ENCODE measurements around the gene MACROD2. TPM values are rescaled to one million over a fixed set of nuclear protein-coding genes. Genes with fewer than 3 reads are reported as not detected.

Gene MACROD2
- total and polyA plus RNA-seq, 4 donors: 0.66 to 10.5 (median 3.3) TPM

- no peak for TF ChIP-seq FOXA2 (IDR thresholded peaks at IDR 0.05)
- no peak for TF ChIP-seq ZBTB33 (IDR thresholded peaks at IDR 0.05)
- TF ChIP-seq ATF3 (IDR thresholded peaks at IDR 0.05): no peak
- TF ChIP-seq HNF4A (conservative IDR thresholded peaks at IDR 0.05): no peak
- TF ChIP-seq CTCF (IDR thresholded peaks at IDR 0.05; ENCODE audit: low read depth, low read length, missing input control): no peak
- no peak for DNase-seq (ENCODE audit: low spot score)
- Histone ChIP-seq H3K27ac (ENCODE audit: low read depth in 1 of 2, low read length in 2 of 2) (no peak overlapping the region), H3K36me3 (ENCODE audit: control insufficient read depth in 4 of 4, insufficient read depth in 3 of 4, low read depth in 1 of 4, low read length in 3 of 4) (no peaks in the 10 kb centered on the region), H3K27me3 (ENCODE audit: control insufficient read depth in 4 of 4, insufficient read depth in 4 of 4, low read length in 3 of 4) (no peaks in the 10 kb centered on the region), H3K9me3 (ENCODE audit: control insufficient read depth in 4 of 4, low read length in 3 of 4) (no peaks in the 10 kb centered on the region), H3K4me3 (ENCODE audit: low read depth in 1 of 3, low read length in 3 of 3) (no peak overlapping the region), H3K4me1 (ENCODE audit: control insufficient read depth in 4 of 4, insufficient read depth in 4 of 4, low read length in 3 of 4) (no peaks in the 10 kb centered on the region), H3K9ac (ENCODE audit: low read depth in 1 of 2, low read length in 2 of 2) (no peak overlapping the region)
- WGBS: 86% methylated on average over 6 of the region's 6 CpGs
Measured at GRCh38 chr20:14913896-14914620, 918.7 kb downstream of the MACROD2 start.

GRCh38 chr20:14914633-14915032 is 919.3 kb downstream of the MACROD2 start:
- Histone ChIP-seq H3K4me3 (ENCODE audit: low read depth in 1 of 3, low read length in 3 of 3) (no peak overlapping the region), H3K27me3 (ENCODE audit: control insufficient read depth in 4 of 4, insufficient read depth in 4 of 4, low read length in 3 of 4) (no peaks in the 10 kb centered on the region), H3K9ac (ENCODE audit: low read depth in 1 of 2, low read length in 2 of 2) (no peak overlapping the region), H3K4me1 (ENCODE audit: control insufficient read depth in 4 of 4, insufficient read depth in 4 of 4, low read length in 3 of 4) (no peaks in the 10 kb centered on the region), H3K27ac (ENCODE audit: low read depth in 1 of 2, low read length in 2 of 2) (no peak overlapping the region), H3K9me3 (ENCODE audit: control insufficient read depth in 4 of 4, low read length in 3 of 4) (no peaks in the 10 kb centered on the region), H3K36me3 (ENCODE audit: control insufficient read depth in 4 of 4, insufficient read depth in 3 of 4, low read depth in 1 of 4, low read length in 3 of 4) (no peaks in the 10 kb centered on the region)
- TF ChIP-seq NR2F2 (IDR thresholded peaks at IDR 0.05) (no peak), REST (IDR thresholded peaks at IDR 0.05) (no peak), CTCF (IDR thresholded peaks at IDR 0.05; ENCODE audit: low read depth, low read length, missing input control) (no peak), SP1 (IDR thresholded peaks at IDR 0.05) (no peak), YY1 (IDR thresholded peaks at IDR 0.05) (no peak), TAF1 (conservative IDR thresholded peaks at IDR 0.05) (no peak), HNF4G (IDR thresholded peaks at IDR 0.05) (no peak), GABPA (IDR thresholded peaks at IDR 0.05 in 1 of 2, conservative IDR thresholded peaks at IDR 0.05 in 1 of 2) (no peak), ATF3 (IDR thresholded peaks at IDR 0.05) (no peak), RXRA (IDR thresholded peaks at IDR 0.05) (no peak), MAX (IDR thresholded peaks at IDR 0.05) (no peak), HNF4A (conservative IDR thresholded peaks at IDR 0.05) (no peak), FOXA1 (IDR thresholded peaks at IDR 0.05) (no peak), RAD21 (IDR thresholded peaks at IDR 0.05) (no peak), JUND (IDR thresholded peaks at IDR 0.05) (no peak), FOXA2 (IDR thresholded peaks at IDR 0.05) (no peak), EGR1 (IDR thresholded peaks at IDR 0.05; ENCODE audit: low read depth in 2 of 2) (no peak), ZBTB33 (IDR thresholded peaks at IDR 0.05) (no peak)
- DNase-seq (ENCODE audit: low spot score): no peak
- WGBS: 83% methylated on average over 2 of the region's 2 CpGs

Measured in liver (tissue), 9 donors.